ENCODE results near the gene MTURN.

DNA sequence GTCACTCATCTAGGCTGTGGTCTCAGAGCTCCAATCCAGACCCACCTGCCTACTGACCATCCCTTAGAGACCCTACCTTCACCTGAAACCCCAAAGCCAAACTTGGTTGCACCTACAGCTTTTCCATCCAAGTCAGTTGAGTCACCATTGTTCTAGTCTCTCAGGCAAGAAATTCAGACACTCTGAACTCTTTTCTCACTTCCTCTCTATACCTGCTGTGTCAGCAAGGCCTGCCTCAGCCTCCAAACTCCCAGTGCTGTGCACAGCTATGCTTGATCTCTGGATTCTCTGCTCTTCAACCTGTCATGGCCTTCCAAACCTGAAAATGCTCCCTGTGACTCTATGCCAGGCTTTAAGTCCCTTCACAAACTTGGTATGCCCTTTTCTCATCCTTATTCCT lies 47.4 kb upstream of the MTURN start:
- TF ChIP-seq, protein P1, sequence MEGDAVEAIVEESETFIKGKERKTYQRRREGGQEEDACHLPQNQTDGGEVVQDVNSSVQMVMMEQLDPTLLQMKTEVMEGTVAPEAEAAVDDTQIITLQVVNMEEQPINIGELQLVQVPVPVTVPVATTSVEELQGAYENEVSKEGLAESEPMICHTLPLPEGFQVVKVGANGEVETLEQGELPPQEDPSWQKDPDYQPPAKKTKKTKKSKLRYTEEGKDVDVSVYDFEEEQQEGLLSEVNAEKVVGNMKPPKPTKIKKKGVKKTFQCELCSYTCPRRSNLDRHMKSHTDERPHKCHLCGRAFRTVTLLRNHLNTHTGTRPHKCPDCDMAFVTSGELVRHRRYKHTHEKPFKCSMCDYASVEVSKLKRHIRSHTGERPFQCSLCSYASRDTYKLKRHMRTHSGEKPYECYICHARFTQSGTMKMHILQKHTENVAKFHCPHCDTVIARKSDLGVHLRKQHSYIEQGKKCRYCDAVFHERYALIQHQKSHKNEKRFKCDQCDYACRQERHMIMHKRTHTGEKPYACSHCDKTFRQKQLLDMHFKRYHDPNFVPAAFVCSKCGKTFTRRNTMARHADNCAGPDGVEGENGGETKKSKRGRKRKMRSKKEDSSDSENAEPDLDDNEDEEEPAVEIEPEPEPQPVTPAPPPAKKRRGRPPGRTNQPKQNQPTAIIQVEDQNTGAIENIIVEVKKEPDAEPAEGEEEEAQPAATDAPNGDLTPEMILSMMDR (IDR thresholded peaks at IDR 0.05) = no peak
- no peak for TF ChIP-seq POLR2A (IDR thresholded peaks at IDR 0.05)
